NCI-H345 treated with DMSO at 0.1 percent for 48 hours (cell line): ENCODE results near the gene RPL29.

Experiments used
- DNase-seq: peaks from one replicate; lab custom pipeline; 2025; ENCODE audit not compliant: unreplicated experiment; lab: John Stamatoyannopoulos, UW

The RPL29 gene

GRCh38 chr3:51966016-51966415 is 29.7 kb downstream of the RPL29 start:
- no peak for DNase-seq

- DNase-seq = no peak
These were observed 31.2 kb downstream of the RPL29 start for GRCh38 chr3:51964521-51964920.

- no peak for DNase-seq
These were observed 31.7 kb downstream of the RPL29 start for GRCh38 chr3:51963951-51964451.

GRCh38 chr3:51962854-51963530 is 32.7 kb downstream of the RPL29 start:
- DNase-seq = no peak

- DNase-seq = no peak
These were observed 33.8 kb downstream of the RPL29 start for GRCh38 chr3:51961602-51962569.

- no peak for DNase-seq
These were observed 34.7 kb downstream of the RPL29 start for GRCh38 chr3:51961011-51961410.

- no peak for DNase-seq
These were observed 35.3 kb downstream of the RPL29 start for GRCh38 chr3:51960386-51960785.

GRCh38 chr3:51959651-51960050 is 36.0 kb downstream of the RPL29 start:
- DNase-seq = no peak

- no peak for DNase-seq
These were observed 36.8 kb downstream of the RPL29 start for GRCh38 chr3:51958603-51959521.

- no peak for DNase-seq
These were observed 38.0 kb downstream of the RPL29 start for GRCh38 chr3:51957520-51958205.

GRCh38 chr3:51955893-51956770 is 39.6 kb downstream of the RPL29 start:
- DNase-seq = no peak

- DNase-seq = no peak
These were observed 40.4 kb downstream of the RPL29 start, which contains the start of gene GPR62 for GRCh38 chr3:51955175-51955892. GPR62 (plus strand) TSS chr3:51955381; CDS start chr3:51955653, 272 bp downstream.

GRCh38 chr3:51954713-51955112 is 41.0 kb downstream of the RPL29 start:
- DNase-seq = no peak

GRCh38 chr3:51954105-51954504 is 41.6 kb downstream of the RPL29 start:
- DNase-seq = no peak

- DNase-seq = no peak
These were observed 42.2 kb downstream of the RPL29 start for GRCh38 chr3:51953445-51953844.

GRCh38 chr3:51950899-51951298 is 44.8 kb downstream of the RPL29 start:
- DNase-seq = no peak

GRCh38 chr3:51949121-51949520 is 46.6 kb downstream of the RPL29 start:
- DNase-seq = no peak

GRCh38 chr3:51948016-51948580 is 47.6 kb downstream of the RPL29 start:
- no peak for DNase-seq
